OCI-LY1 (cell line): Measurements from ENCODE around the gene USP47.

Experiments used
- H2AFZ ChIP-seq: fragments of 200-600 bp; sonication (generic), shearing (Covaris generic); 2 replicates; pipeline ENCODE4 v1.6.0; 2014; ENCODE audit warnings: antibody characterized with exemption, mild to moderate bottlenecking, low read length
- H3F3A ChIP-seq: fragments of 200-600 bp; sonication (generic), shearing (Covaris generic); 2 replicates; pipeline ENCODE4 v1.6.0; 2014; ENCODE audit warnings: mild to moderate bottlenecking, antibody characterized with exemption, low read length, moderate library complexity; ENCODE audit not compliant: insufficient read depth
- H3K27ac ChIP-seq: fragments of 200-600 bp; sonication (generic); 2 replicates; pipeline ENCODE4 v1.5.1; 2014; ENCODE audit warnings: low read length, mixed run types, mild to moderate bottlenecking, low read depth; ENCODE audit not compliant: poor library complexity, severe bottlenecking
- H3K27me3 ChIP-seq: fragments of 200-600 bp; sonication (generic); 2 replicates; pipeline ENCODE4 v1.6.0; 2014; ENCODE audit warnings: antibody characterized with exemption, mild to moderate bottlenecking, low read length, moderate library complexity; ENCODE audit not compliant: insufficient read depth
- H3K36me3 ChIP-seq: fragments of 200-600 bp; sonication (generic); 2 replicates; pipeline ENCODE4 v1.6.1; 2014; ENCODE audit warnings: mild to moderate bottlenecking, antibody characterized with exemption, low read length, moderate library complexity, mixed read lengths; ENCODE audit not compliant: insufficient read depth
- H3K4me1 ChIP-seq: fragments of 200-600 bp; sonication (generic); 2 replicates; pipeline ENCODE4 v1.5.1; 2014; ENCODE audit warnings: mild to moderate bottlenecking, low read length, moderate library complexity; ENCODE audit not compliant: insufficient read depth, severe bottlenecking
- H3K4me2 ChIP-seq: fragments of 200-600 bp; sonication (generic), shearing (Covaris generic); 2 replicates; pipeline ENCODE4 v1.6.1; 2014; ENCODE audit warnings: low read length
- H3K4me3 ChIP-seq: fragments of 200-600 bp; sonication (generic); 2 replicates; pipeline ENCODE4 v1.5.1; 2014; ENCODE audit warnings: low read length, low read depth, mild to moderate bottlenecking, mixed read lengths; ENCODE audit not compliant: poor library complexity, severe bottlenecking
- H3K79me2 ChIP-seq: fragments of 200-600 bp; shearing (Covaris generic); 2 replicates; pipeline ENCODE4 v1.6.1; 2016; ENCODE audit warnings: mixed run types, low read length, mixed read lengths; ENCODE audit not compliant: insufficient read depth
- H3K9ac ChIP-seq: fragments of 200-600 bp; sonication (generic), shearing (Covaris generic); 2 replicates; pipeline ENCODE4 v1.6.1; 2014; ENCODE audit warnings: mild to moderate bottlenecking, low read length, mixed read lengths
- H3K9me2 ChIP-seq: fragments of 200-600 bp; sonication (generic), shearing (Covaris generic); 2 replicates; pipeline ENCODE4 v1.6.1; 2014; ENCODE audit warnings: low read depth, mild to moderate bottlenecking, low read length, mixed read lengths
- H3K9me3 ChIP-seq: fragments of 200-600 bp; shearing (Covaris generic); 2 replicates; pipeline ENCODE4 v1.6.1; 2014; ENCODE audit warnings: low read length, mixed read lengths
- H4K20me1 ChIP-seq: fragments of 200-600 bp; sonication (generic), shearing (Covaris generic); 2 replicates; pipeline ENCODE4 v1.6.0; 2016; ENCODE audit warnings: mild to moderate bottlenecking, low read length; ENCODE audit not compliant: insufficient read depth
- EZH2 ChIP-seq: fragments of 200-600 bp; sonication (generic), shearing (Covaris generic); IDR thresholded peaks from 2 replicates; pipeline ENCODE4 v1.8.0; 2017; ENCODE audit warnings: borderline replicate concordance, mixed run types, mild to moderate bottlenecking, antibody characterized with exemption, low read length, moderate library complexity, mixed read lengths
- TF ChIP-seq, protein P1 (sequence below): fragments of 200-600 bp; sonication (generic), shearing (Covaris generic); IDR thresholded peaks from 2 replicates; pipeline ENCODE4 v1.5.1; 2017; ENCODE audit warnings: mild to moderate bottlenecking, antibody characterized with exemption, low read length, moderate library complexity, mixed read lengths

The USP47 gene

DNA sequence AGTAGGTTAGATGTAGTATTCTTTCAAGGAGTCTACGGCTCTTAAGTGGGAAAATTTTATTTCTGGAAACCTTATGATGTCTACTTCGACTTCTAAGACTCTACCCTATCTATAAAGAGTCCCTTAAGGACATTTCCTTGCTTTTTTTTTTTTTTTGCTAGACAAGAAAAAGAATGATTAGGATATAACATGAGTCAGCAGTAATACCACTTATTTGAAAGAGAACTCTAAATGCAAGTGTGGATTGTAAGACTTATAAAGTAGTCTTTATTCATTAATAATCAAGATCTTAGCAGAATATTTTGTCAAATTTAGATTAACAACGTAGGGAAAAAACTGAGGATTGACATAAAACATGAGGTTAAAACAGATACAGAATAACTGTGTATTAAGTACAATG is 95.7 kb downstream of the USP47 start:
- Histone ChIP-seq H3F3A (no peaks in the 10 kb centered on the region), H3K36me3 (peaks cover 61% of the 10 kb centered on the region; the same call in 1 of the 2 replicates), H2AFZ (no peak overlapping the region), H3K9me3 (no peaks in the 10 kb centered on the region), H3K27me3 (no peaks in the 10 kb centered on the region), H3K9me2 (no peaks in the 10 kb centered on the region), H4K20me1 (no peaks in the 10 kb centered on the region), H3K27ac (no peak overlapping the region), H3K9ac (no peak overlapping the region), H3K4me3 (no peak overlapping the region), H3K4me2 (no peak overlapping the region), H3K79me2 (no peaks in the 10 kb centered on the region), H3K4me1 (no peaks in the 10 kb centered on the region)
- no peak for TF ChIP-seq EZH2
- TF ChIP-seq, protein P1, sequence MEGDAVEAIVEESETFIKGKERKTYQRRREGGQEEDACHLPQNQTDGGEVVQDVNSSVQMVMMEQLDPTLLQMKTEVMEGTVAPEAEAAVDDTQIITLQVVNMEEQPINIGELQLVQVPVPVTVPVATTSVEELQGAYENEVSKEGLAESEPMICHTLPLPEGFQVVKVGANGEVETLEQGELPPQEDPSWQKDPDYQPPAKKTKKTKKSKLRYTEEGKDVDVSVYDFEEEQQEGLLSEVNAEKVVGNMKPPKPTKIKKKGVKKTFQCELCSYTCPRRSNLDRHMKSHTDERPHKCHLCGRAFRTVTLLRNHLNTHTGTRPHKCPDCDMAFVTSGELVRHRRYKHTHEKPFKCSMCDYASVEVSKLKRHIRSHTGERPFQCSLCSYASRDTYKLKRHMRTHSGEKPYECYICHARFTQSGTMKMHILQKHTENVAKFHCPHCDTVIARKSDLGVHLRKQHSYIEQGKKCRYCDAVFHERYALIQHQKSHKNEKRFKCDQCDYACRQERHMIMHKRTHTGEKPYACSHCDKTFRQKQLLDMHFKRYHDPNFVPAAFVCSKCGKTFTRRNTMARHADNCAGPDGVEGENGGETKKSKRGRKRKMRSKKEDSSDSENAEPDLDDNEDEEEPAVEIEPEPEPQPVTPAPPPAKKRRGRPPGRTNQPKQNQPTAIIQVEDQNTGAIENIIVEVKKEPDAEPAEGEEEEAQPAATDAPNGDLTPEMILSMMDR: no peak

DNA sequence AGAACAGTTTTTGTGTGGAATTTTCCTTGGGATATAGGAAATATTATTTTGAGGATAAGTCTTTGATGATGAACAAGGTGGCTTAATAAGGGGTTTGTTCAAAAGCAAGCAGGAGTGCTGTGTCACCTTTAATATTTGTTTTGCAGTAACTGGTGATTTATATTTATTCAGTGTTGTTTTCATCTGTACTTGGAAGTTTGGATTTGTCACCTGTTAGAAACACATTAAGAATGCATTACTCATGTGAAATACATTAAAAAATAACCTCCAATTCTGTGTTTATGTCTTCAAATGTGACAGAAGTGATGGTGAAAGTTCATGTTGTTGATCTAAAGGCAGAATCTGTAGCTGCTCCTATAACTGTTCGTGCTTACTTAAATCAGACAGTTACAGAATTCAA is 96.2 kb downstream of the USP47 start:
- TF ChIP-seq, protein P1: no peak
- no peaks in the 10 kb centered on the region for H3K27me3 ChIP-seq
- H3K27ac ChIP-seq: no peak overlapping the region
- no peak overlapping the region for H2AFZ ChIP-seq
- H3K9me2 ChIP-seq: no peaks in the 10 kb centered on the region
- no peaks in the 10 kb centered on the region for H3K4me1 ChIP-seq
- H3K4me3 ChIP-seq: no peak overlapping the region
- no peak overlapping the region for H3K4me2 ChIP-seq
- no peaks in the 10 kb centered on the region for H4K20me1 ChIP-seq
- no peaks in the 10 kb centered on the region for H3K9me3 ChIP-seq
- no peaks in the 10 kb centered on the region for H3F3A ChIP-seq
- H3K79me2 ChIP-seq: no peaks in the 10 kb centered on the region
- H3K36me3 ChIP-seq: peaks cover 65% of the 10 kb centered on the region; the same call in 1 of the 2 replicates
- H3K9ac ChIP-seq: no peak overlapping the region

DNA sequence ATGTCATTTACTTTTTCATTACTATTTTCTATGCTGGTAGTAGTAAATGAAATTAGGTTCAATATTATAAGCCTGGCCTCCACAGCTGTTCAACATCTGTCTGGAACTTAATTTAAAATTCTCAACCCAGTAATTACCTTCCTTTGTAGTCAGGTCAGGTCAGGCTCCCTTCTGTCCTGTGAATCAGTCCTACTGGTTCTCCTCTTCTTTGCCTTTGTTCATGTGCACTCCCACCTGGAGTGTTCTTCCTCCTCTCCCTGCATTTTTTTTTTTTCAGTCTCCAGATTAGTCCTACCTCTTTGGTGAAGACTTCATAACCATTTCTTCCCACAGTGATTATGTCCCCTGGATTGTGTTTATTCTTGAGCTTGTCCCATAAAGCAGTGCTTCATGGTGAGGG is 98.8 kb downstream of the USP47 start:
- no peak overlapping the region for H3K9ac ChIP-seq
- no peaks in the 10 kb centered on the region for H3K9me3 ChIP-seq
- no peaks in the 10 kb centered on the region for H3K27me3 ChIP-seq
- no peaks in the 10 kb centered on the region for H3K79me2 ChIP-seq
- no peaks in the 10 kb centered on the region for H4K20me1 ChIP-seq
- no peaks in the 10 kb centered on the region for H3K4me1 ChIP-seq
- no peak overlapping the region for H3K27ac ChIP-seq
- TF ChIP-seq EZH2: no peak
- H3K4me2 ChIP-seq: no peak overlapping the region
- H3K9me2 ChIP-seq: no peaks in the 10 kb centered on the region
- H2AFZ ChIP-seq: no peak overlapping the region
- no peak overlapping the region for H3K4me3 ChIP-seq
- no peaks in the 10 kb centered on the region for H3F3A ChIP-seq
- H3K36me3 ChIP-seq: peaks cover 66% of the 10 kb centered on the region; the same call in 1 of the 2 replicates

DNA sequence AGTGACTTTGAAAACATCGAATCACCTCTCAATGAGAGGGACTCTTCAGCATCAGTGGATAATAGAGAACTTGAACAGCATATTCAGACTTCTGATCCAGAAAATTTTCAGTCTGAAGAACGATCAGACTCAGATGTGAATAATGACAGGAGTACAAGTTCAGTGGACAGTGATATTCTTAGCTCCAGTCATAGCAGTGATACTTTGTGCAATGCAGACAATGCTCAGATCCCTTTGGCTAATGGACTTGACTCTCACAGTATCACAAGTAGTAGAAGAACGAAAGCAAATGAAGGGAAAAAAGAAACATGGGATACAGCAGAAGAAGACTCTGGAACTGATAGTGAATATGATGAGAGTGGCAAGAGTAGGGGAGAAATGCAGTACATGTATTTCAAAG is 100.9 kb downstream of the USP47 start:
- no peak overlapping the region for H3K4me3 ChIP-seq
- no peaks in the 10 kb centered on the region for H3K79me2 ChIP-seq
- H3F3A ChIP-seq: no peaks in the 10 kb centered on the region
- H3K27ac ChIP-seq: no peak overlapping the region
- no peak overlapping the region for H3K9ac ChIP-seq
- H3K36me3 ChIP-seq: peaks cover 58% of the 10 kb centered on the region; the same call in 1 of the 2 replicates
- H3K4me1 ChIP-seq: no peaks in the 10 kb centered on the region
- no peaks in the 10 kb centered on the region for H4K20me1 ChIP-seq
- H2AFZ ChIP-seq: no peak overlapping the region
- H3K27me3 ChIP-seq: no peaks in the 10 kb centered on the region
- no peak overlapping the region for H3K4me2 ChIP-seq
- H3K9me3 ChIP-seq: no peaks in the 10 kb centered on the region
- TF ChIP-seq, protein P1: no peak
- TF ChIP-seq EZH2: no peak
- no peaks in the 10 kb centered on the region for H3K9me2 ChIP-seq
